Calu3 (cell line): ENCODE data around the gene SLC24A3. TPM values are rescaled to one million over a fixed set of nuclear protein-coding genes. Genes with fewer than 3 reads are reported as not detected.

Experiments used
- BruUV-seq: library from RNA; stranded (reverse); fragments of 400-500 nt; replicated peaks from 2 replicates; lab custom pipeline; 2021; lab: Mats Ljungman, UMichigan
- CTCF ChIA-PET: fragments of 300-600 bp; sonication (Branson Sonifier 250); formaldehyde crosslinking; loops from one replicate; lab custom pipeline; 2022; ENCODE audit warnings: antibody characterized with exemption; lab: Charles Lee
- DNase-seq: peaks from one replicate; pipeline ENCODE4 v3.0.0; 2022
- H3K27ac Mint-ChIP-seq: one replicate; pipeline ENCODE4 v1.8.0; 2022; ENCODE audit warnings: mixed read lengths; ENCODE audit not compliant: unreplicated experiment
- H3K27me3 Mint-ChIP-seq: one replicate; pipeline ENCODE4 v1.8.0; 2022; ENCODE audit warnings: mixed read lengths; ENCODE audit not compliant: unreplicated experiment
- H3K36me3 Mint-ChIP-seq: one replicate; pipeline ENCODE4 v1.8.0; 2022; ENCODE audit warnings: mild to moderate bottlenecking, moderate library complexity, mixed read lengths; ENCODE audit not compliant: insufficient read depth, unreplicated experiment
- H3K4me1 Mint-ChIP-seq: one replicate; pipeline ENCODE4 v1.8.0; 2022; ENCODE audit warnings: mild to moderate bottlenecking, low read depth, mixed read lengths; ENCODE audit not compliant: unreplicated experiment
- H3K4me3 Mint-ChIP-seq: one replicate; pipeline ENCODE4 v1.8.0; 2022; ENCODE audit warnings: mild to moderate bottlenecking, low read depth, moderate library complexity, mixed read lengths; ENCODE audit not compliant: unreplicated experiment
- H3K9me3 Mint-ChIP-seq: one replicate; pipeline ENCODE4 v1.8.0; 2022; ENCODE audit warnings: low read depth, mixed read lengths; ENCODE audit not compliant: unreplicated experiment
- CTCF ChIP-seq: fragments of 200-600 bp; IDR thresholded peaks from one replicate; pipeline ENCODE4 v1.8.0; 2022; ENCODE audit warnings: antibody characterized with exemption; ENCODE audit not compliant: unreplicated experiment
- intact Hi-C: fragments of 100-400 bp; cut with micrococcal nuclease; formaldehyde crosslinking; loops from one replicate; pipeline ENCODE4 v1.10.0; 2022; ENCODE audit not compliant: unreplicated experiment
- total RNA-seq: library from RNA; stranded (reverse); gene quantifications from 2 replicates; pipeline ENCODE4 v1.2.3, GENCODE V29; 2022

The SLC24A3 gene
- total RNA-seq, 1 experiment from 2014 or later: not detected

- H3K27ac Mint-ChIP-seq: no peak overlapping the region
- no TSS peak for BruUV-seq
- H3K9me3 Mint-ChIP-seq: no peaks in the 10 kb centered on the region
- H3K27me3 Mint-ChIP-seq: no peaks in the 10 kb centered on the region
- H3K4me1 Mint-ChIP-seq: no peaks in the 10 kb centered on the region
- intact Hi-C loops: no loop called here
- no peaks in the 10 kb centered on the region for H3K36me3 Mint-ChIP-seq
- CTCF ChIA-PET: no interaction called here
- no peak for DNase-seq
- no peak for TF ChIP-seq CTCF
- no peak overlapping the region for H3K4me3 Mint-ChIP-seq
Observed at GRCh38 chr20:19449051-19449450, 236.6 kb downstream of the SLC24A3 start.

GRCh38 chr20:19451231-19451922 lies 238.9 kb downstream of the SLC24A3 start:
- Mint-ChIP-seq H3K36me3 (no peaks in the 10 kb centered on the region), H3K4me1 (no peaks in the 10 kb centered on the region), H3K4me3 (no peak overlapping the region), H3K27ac (no peak overlapping the region), H3K27me3 (no peaks in the 10 kb centered on the region), H3K9me3 (no peaks in the 10 kb centered on the region)
- intact Hi-C loops: no loop called here
- CTCF ChIA-PET: no interaction called here
- TF ChIP-seq CTCF: no peak
- no peak for DNase-seq
- BruUV-seq: no TSS peak

GRCh38 chr20:19451923-19452295 lies 239.5 kb downstream of the SLC24A3 start:
- CTCF ChIA-PET: no interaction called here
- Mint-ChIP-seq H3K4me3 (no peak overlapping the region), H3K27ac (no peak overlapping the region), H3K9me3 (no peaks in the 10 kb centered on the region), H3K36me3 (no peaks in the 10 kb centered on the region), H3K4me1 (no peaks in the 10 kb centered on the region), H3K27me3 (no peaks in the 10 kb centered on the region)
- no peak for TF ChIP-seq CTCF
- no peak for DNase-seq
- intact Hi-C loops: no loop called here
- BruUV-seq: no TSS peak

GRCh38 chr20:19453410-19453809 lies 241.0 kb downstream of the SLC24A3 start:
- BruUV-seq: no TSS peak
- no peak for TF ChIP-seq CTCF
- no peaks in the 10 kb centered on the region for H3K27me3 Mint-ChIP-seq
- H3K27ac Mint-ChIP-seq: no peak overlapping the region
- H3K4me3 Mint-ChIP-seq: no peak overlapping the region
- no peaks in the 10 kb centered on the region for H3K4me1 Mint-ChIP-seq
- DNase-seq: no peak
- CTCF ChIA-PET: no interaction called here
- intact Hi-C loops: no loop called here
- H3K36me3 Mint-ChIP-seq: no peaks in the 10 kb centered on the region
- H3K9me3 Mint-ChIP-seq: no peaks in the 10 kb centered on the region
